KMS-11 (cell line): ENCODE results near the gene P2RX1.

Experiments used
- H2AFZ ChIP-seq: fragments of 200-600 bp; sonication (generic); 2 replicates; pipeline ENCODE4 v1.6.1; 2016; ENCODE audit warnings: antibody characterized with exemption, mixed run types, low read depth
- H3K27ac ChIP-seq: fragments of 200-600 bp; sonication (generic); 2 replicates; pipeline ENCODE4 v1.6.1; 2016; ENCODE audit warnings: mild to moderate bottlenecking, mixed run types
- H3K27me3 ChIP-seq: fragments of 200-600 bp; sonication (generic); 2 replicates; pipeline ENCODE4 v1.6.1; 2017; ENCODE audit warnings: mild to moderate bottlenecking, low read depth, mixed run types, moderate library complexity; ENCODE audit not compliant: insufficient read depth
- H3K36me3 ChIP-seq: fragments of 200-600 bp; sonication (generic); 2 replicates; pipeline ENCODE4 v1.6.1; 2017; ENCODE audit warnings: mild to moderate bottlenecking, mixed run types; ENCODE audit not compliant: insufficient read depth
- H3K4me1 ChIP-seq: fragments of 200-600 bp; sonication (generic); 2 replicates; pipeline ENCODE4 v1.6.1; 2016; ENCODE audit warnings: mild to moderate bottlenecking, low read depth, mixed run types; ENCODE audit not compliant: poor library complexity, severe bottlenecking
- H3K4me2 ChIP-seq: fragments of 200-600 bp; sonication (generic); 2 replicates; pipeline ENCODE4 v1.7.0; 2016; ENCODE audit warnings: mild to moderate bottlenecking, mixed run types
- H3K4me3 ChIP-seq: fragments of 200-600 bp; sonication (generic); IDR thresholded peaks from 2 replicates; pipeline ENCODE4 v1.6.1; 2017; ENCODE audit warnings: low read depth, low read length, mixed read lengths; ENCODE audit not compliant: insufficient read depth
- H3K79me2 ChIP-seq: fragments of 200-600 bp; sonication (generic); 2 replicates; pipeline ENCODE4 v1.6.1; 2016; ENCODE audit warnings: low read depth, mixed run types; ENCODE audit not compliant: insufficient read depth
- H3K9ac ChIP-seq: fragments of 200-600 bp; sonication (generic); 2 replicates; pipeline ENCODE4 v1.6.1; 2016; ENCODE audit warnings: mild to moderate bottlenecking, mixed run types
- H4K20me1 ChIP-seq: fragments of 200-600 bp; sonication (generic); 2 replicates; pipeline ENCODE4 v1.6.1; 2016; ENCODE audit warnings: mild to moderate bottlenecking, mixed run types; ENCODE audit not compliant: insufficient read depth
- TF ChIP-seq, protein P1 (sequence below): fragments of 200-600 bp; sonication (generic); conservative IDR thresholded peaks from 2 replicates; pipeline ENCODE4 v1.6.1; 2017; ENCODE audit warnings: low read depth, mild to moderate bottlenecking, antibody characterized with exemption, low read length, moderate library complexity, mixed read lengths

P2RX1 gene

GRCh38 chr17:3922765-3923164 is 6.5 kb upstream of the P2RX1 start:
- H3K9ac ChIP-seq, result no peak overlapping the region
- no peak overlapping the region for H3K4me3 ChIP-seq
- TF ChIP-seq, protein P1, sequence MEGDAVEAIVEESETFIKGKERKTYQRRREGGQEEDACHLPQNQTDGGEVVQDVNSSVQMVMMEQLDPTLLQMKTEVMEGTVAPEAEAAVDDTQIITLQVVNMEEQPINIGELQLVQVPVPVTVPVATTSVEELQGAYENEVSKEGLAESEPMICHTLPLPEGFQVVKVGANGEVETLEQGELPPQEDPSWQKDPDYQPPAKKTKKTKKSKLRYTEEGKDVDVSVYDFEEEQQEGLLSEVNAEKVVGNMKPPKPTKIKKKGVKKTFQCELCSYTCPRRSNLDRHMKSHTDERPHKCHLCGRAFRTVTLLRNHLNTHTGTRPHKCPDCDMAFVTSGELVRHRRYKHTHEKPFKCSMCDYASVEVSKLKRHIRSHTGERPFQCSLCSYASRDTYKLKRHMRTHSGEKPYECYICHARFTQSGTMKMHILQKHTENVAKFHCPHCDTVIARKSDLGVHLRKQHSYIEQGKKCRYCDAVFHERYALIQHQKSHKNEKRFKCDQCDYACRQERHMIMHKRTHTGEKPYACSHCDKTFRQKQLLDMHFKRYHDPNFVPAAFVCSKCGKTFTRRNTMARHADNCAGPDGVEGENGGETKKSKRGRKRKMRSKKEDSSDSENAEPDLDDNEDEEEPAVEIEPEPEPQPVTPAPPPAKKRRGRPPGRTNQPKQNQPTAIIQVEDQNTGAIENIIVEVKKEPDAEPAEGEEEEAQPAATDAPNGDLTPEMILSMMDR, result no peak
- H4K20me1 ChIP-seq, result no peaks in the 10 kb centered on the region
- H2AFZ ChIP-seq, result no peak overlapping the region
- H3K27ac ChIP-seq, result no peak overlapping the region
- H3K27me3 ChIP-seq, result no peaks in the 10 kb centered on the region
- H3K79me2 ChIP-seq, result no peaks in the 10 kb centered on the region
- H3K4me1 ChIP-seq, result no peaks in the 10 kb centered on the region
- H3K4me2 ChIP-seq, result no peak overlapping the region
- H3K36me3 ChIP-seq, result no peaks in the 10 kb centered on the region

DNA sequence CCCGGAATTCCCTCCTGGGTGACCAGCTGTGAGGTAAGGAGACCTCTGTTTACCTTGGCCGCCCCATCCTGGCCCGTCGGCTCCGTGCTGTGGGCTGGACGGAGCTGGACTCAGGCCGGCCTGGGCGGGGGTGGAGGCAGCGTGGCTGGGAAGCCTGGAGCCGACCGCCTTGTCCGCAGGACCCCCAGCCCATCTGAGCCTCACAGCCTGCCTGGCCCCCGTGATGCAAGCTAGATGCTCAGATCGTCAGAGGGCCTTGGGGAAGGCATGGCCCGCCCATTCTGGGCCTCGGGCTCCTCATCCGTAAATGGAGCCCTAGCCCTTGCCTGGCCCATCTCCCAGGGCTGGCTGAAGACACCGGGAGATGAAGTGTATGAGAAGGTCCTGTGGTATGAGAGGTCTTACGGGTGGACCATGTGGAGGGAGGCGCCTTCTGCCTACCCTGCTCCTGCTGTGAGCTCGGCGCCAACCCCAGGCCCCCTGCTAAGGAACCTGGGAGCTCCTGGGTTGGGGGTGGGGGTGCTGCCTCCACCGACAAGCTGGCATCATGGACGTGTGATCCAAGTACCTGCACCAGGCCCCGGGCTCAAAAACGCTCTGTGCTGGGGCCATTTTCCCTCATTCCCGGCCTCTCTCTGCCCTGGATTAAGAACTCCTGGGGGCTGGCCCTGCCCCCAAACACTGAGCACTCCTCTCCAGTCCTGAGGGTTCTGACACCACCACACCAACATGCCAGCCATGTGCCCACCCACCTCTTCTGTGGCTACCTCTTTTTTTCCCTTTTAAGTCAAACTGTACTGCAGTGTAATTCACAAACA is 5.4 kb upstream of the P2RX1 start:
- H4K20me1 ChIP-seq, result no peaks in the 10 kb centered on the region
- no peak overlapping the region for H3K27ac ChIP-seq
- no peaks in the 10 kb centered on the region for H3K79me2 ChIP-seq
- H3K36me3 ChIP-seq, result no peaks in the 10 kb centered on the region
- H2AFZ ChIP-seq, result no peak overlapping the region
- no peaks in the 10 kb centered on the region for H3K4me1 ChIP-seq
- H3K4me3 ChIP-seq, result no peak overlapping the region
- H3K9ac ChIP-seq, result no peak overlapping the region
- TF ChIP-seq, protein P1, result no peak
- no peaks in the 10 kb centered on the region for H3K27me3 ChIP-seq
- H3K4me2 ChIP-seq, result no peak overlapping the region

DNA sequence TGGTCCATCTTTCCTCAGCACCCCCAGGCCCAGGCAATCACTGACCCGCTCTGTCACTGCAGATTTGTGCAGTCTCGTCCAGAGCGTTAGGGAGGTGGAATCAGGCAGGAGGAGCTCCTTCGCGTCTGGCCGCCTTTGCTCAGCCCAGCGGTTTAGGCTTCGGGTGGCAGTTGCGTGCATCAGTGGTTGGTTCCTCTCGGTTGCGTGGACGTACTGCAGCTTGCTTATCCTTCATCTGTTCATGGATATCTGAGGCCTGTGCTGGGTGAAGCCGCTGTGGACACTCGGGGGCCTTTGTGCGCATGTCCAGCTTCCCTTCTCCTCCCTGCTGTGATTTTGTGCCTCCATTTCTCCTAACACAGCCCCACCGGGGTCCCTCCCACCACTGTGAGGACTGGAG is 4.7 kb upstream of the P2RX1 start:
- no peaks in the 10 kb centered on the region for H3K79me2 ChIP-seq
- no peaks in the 10 kb centered on the region for H3K4me1 ChIP-seq
- H3K36me3 ChIP-seq, result no peaks in the 10 kb centered on the region
- no peak overlapping the region for H3K27ac ChIP-seq
- H3K27me3 ChIP-seq, result no peaks in the 10 kb centered on the region
- H3K9ac ChIP-seq, result no peak overlapping the region
- no peak overlapping the region for H2AFZ ChIP-seq
- H4K20me1 ChIP-seq, result no peaks in the 10 kb centered on the region
- H3K4me3 ChIP-seq, result no peak overlapping the region
- H3K4me2 ChIP-seq, result no peak overlapping the region
- TF ChIP-seq, protein P1, result no peak

- Histone ChIP-seq H2AFZ (no peak overlapping the region), H3K9ac (no peak overlapping the region), H3K36me3 (no peaks in the 10 kb centered on the region), H3K4me2 (no peak overlapping the region), H4K20me1 (no peaks in the 10 kb centered on the region), H3K4me3 (no peak overlapping the region), H3K4me1 (peaks cover 4% of the 10 kb centered on the region), H3K27ac (no peak overlapping the region), H3K27me3 (no peaks in the 10 kb centered on the region), H3K79me2 (no peaks in the 10 kb centered on the region)
- TF ChIP-seq, protein P1, result no peak
Measured at GRCh38 chr17:3919123-3919624, 2.9 kb upstream of the P2RX1 start.
